GM12874 (cell line): ENCODE measurements around the gene PXDC1.

Source experiments
- TF ChIP-seq, protein P1 (sequence below): IDR thresholded peaks from 2 replicates; pipeline ENCODE4 v1.5.1; 2011; ENCODE audit warnings: low read depth, mild to moderate bottlenecking, control low read depth, low read length, moderate library complexity; ENCODE audit not compliant: insufficient read depth

PXDC1 gene

GRCh38 chr6:3755637-3756545 lies 4.4 kb upstream of the PXDC1 start:
- TF ChIP-seq, protein P1, sequence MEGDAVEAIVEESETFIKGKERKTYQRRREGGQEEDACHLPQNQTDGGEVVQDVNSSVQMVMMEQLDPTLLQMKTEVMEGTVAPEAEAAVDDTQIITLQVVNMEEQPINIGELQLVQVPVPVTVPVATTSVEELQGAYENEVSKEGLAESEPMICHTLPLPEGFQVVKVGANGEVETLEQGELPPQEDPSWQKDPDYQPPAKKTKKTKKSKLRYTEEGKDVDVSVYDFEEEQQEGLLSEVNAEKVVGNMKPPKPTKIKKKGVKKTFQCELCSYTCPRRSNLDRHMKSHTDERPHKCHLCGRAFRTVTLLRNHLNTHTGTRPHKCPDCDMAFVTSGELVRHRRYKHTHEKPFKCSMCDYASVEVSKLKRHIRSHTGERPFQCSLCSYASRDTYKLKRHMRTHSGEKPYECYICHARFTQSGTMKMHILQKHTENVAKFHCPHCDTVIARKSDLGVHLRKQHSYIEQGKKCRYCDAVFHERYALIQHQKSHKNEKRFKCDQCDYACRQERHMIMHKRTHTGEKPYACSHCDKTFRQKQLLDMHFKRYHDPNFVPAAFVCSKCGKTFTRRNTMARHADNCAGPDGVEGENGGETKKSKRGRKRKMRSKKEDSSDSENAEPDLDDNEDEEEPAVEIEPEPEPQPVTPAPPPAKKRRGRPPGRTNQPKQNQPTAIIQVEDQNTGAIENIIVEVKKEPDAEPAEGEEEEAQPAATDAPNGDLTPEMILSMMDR, result no peak

- TF ChIP-seq, protein P1, result no peak
These were observed 3.3 kb upstream of the PXDC1 start for GRCh38 chr6:3754776-3755175.

DNA sequence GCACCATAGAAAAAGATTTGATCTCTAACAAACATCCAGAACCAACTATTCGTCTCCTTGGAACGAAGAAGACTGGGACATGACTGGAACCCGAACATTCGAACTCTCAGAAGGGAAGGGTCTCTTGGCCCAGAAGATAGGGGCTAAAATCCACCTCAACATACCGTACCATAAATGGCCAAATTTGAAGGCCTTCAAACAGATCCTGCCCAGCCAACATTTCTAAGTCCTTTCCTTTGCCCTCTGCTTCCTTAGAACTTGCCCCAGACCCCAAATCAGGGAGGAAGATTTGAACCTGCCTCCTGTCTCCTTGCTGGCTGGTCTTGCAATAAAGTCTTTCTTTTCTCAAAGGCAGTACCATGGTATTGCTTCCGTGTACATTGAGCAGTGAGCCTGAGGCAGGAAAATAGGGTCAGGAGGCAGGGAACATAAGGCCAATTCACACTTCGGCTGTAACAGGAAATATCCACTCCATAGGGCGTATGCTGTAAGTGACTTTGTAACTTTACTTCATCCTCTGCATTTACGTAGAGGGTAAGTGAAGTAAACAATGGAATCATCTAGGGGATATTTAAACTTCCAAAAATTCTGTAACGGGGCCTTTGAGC lies 1.8 kb upstream of the PXDC1 start:
- TF ChIP-seq, protein P1, result no peak

DNA sequence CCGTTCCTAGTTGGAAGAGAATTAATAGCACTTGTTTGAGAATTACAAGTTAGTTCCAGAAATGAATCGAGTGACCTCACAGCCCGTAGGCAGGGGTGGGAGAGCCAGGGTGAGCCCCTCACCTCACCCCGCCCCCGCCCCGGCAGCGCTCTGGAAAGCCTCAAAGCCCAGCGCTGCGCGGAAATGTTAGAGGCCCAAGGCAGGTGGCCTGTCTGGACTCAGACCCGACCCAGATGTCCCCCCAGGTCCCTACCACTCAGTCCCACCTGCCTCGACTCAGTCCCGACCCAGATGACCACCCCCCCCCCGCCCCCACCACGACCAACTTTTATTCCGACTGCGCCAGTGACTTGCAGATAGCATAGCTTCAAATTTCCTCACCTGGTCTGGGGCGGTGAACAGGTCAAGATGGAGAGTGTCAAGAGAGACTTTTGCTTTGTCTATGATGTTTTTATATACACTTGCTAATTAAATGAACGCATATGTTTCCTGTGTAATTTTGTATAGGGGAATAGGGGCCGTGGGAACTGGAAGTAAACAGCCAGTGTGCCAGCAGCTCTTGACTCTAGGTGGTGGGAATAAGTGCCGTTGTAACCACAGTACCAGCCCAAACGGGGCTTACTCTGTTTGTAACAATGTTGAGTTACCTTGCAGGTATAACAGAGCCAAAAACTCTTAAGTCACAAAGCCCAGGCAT lies 1.2 kb upstream of the PXDC1 start:
- TF ChIP-seq, protein P1, result no peak

DNA sequence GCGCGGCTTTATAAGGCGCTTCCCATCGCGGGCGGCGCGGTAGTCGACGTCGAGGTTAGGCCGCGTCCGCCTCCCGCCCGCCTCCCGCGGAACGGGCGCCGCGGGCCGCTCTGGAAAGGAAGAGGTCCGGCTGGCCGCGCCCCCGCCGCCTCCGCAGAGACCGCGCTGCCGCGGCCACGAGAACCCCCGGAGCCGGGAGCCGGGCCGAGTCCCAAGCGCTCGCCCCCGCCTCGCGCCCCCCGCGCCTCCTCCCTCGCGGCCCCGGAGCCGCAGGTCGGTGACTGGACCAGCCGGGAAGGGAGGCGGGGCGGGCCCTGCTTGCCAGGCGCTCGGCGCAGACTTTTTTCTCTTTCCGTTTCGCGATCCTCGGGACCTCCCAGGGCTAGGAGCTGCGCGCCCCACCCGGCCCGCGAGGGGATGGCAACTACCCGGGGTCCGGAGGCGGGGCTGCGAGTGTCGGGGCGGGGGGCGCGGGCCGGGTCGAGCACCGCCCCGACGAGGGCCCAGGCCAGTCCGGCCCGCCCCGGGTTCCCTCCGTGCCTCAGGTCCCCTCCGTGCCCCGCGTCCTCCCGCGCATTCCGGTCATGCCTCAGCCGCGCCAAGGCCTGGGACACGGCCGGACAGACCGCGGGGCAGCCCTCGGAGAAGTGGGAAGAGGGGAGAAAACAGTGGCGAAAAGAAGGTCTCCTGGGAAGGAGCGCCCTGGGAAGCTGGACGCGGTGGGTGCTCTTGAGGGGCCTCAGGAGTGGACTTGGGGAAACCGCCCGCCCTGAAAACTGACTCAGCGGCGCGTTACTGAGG lies 417 bp upstream of the PXDC1 start:
- TF ChIP-seq, protein P1, result peak; percentile 50

- TF ChIP-seq, protein P1, result no peak
These were observed 1.0 kb downstream of the PXDC1 start for GRCh38 chr6:3750317-3751076.
